ENCODE results near the gene USP9X.

USP9X gene

DNA sequence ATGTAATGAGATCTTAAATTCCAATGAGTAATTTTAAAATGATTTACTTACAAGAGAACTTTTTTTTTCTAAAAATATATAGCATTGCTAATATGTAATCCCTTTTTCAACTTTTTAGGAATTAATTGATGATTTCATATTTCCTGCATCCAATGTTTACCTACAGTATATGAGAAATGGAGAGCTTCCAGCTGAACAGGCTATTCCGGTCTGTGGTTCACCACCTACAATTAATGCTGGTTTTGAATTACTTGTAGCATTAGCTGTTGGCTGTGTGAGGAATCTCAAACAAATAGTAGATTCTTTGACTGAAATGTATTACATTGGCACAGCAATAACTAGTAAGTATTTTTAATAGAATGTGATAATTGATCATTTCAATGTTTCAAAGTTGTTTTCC lies 113.2 kb downstream of the USP9X start:
- Histone ChIP-seq H3K4me2 (ENCODE audit: low read depth, low read length, poor library complexity, severe bottlenecking) (no peak overlapping the region), H3K27me3 (ENCODE audit: low read length) (no peaks in the 10 kb centered on the region), H3K79me2 (ENCODE audit: insufficient read depth, low read length) (no peaks in the 10 kb centered on the region), H3F3A (ENCODE audit: insufficient read depth) (no peaks in the 10 kb centered on the region), H2AFZ (ENCODE audit: low read depth, low read length, severe bottlenecking) (no peak overlapping the region), H3K4me3 (ENCODE audit: insufficient read depth, low read length, poor library complexity, severe bottlenecking) (no peak overlapping the region), H4K20me1 (ENCODE audit: low read depth, low read length) (no peaks in the 10 kb centered on the region), H3K9ac (ENCODE audit: low read length) (no peak overlapping the region), H3K36me3 (ENCODE audit: low read length) (peaks cover 6% of the 10 kb centered on the region; the same call in 1 of the 2 replicates), H3K9me2 (replicated peaks; ENCODE audit: insufficient read depth, low read length) (no peaks in the 10 kb centered on the region), H3K9me3 (ENCODE audit: insufficient read depth, low read length) (no peaks in the 10 kb centered on the region), H3K27ac (ENCODE audit: low read depth, low read length) (no peak overlapping the region)
- TF ChIP-seq CTCF (IDR thresholded peaks at IDR 0.05; ENCODE audit: insufficient read depth, low read length, poor library complexity, severe bottlenecking) (no peak), EZH2phosphoT487 (conservative IDR thresholded peaks at IDR 0.05; ENCODE audit: low read length) (no peak)

DNA sequence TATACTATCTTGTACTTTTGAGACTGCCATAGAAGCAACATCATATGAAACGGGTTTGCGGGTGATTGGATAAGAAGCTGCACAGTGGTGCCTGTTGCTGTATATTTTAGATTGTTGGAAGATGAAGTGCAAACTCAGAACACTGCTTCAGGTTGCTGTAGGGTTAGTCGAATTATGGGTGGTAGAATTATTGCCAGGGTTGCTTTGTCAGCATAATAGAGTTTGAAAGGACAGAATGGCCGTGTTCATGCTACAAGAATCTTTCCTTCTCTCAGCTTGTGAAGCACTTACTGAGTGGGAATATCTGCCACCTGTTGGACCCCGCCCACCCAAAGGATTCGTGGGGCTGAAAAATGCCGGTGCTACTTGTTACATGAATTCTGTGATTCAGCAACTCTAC lies 115.5 kb downstream of the USP9X start:
- TF ChIP-seq CTCF (IDR thresholded peaks at IDR 0.05; ENCODE audit: insufficient read depth, low read length, poor library complexity, severe bottlenecking): no peak
- TF ChIP-seq EZH2phosphoT487 (conservative IDR thresholded peaks at IDR 0.05; ENCODE audit: low read length): no peak
- no peak overlapping the region for H3K27ac ChIP-seq (ENCODE audit: low read depth, low read length)
- H3F3A ChIP-seq (ENCODE audit: insufficient read depth): no peaks in the 10 kb centered on the region
- H3K9me3 ChIP-seq (ENCODE audit: insufficient read depth, low read length): no peaks in the 10 kb centered on the region
- no peaks in the 10 kb centered on the region for H4K20me1 ChIP-seq (ENCODE audit: low read depth, low read length)
- no peak overlapping the region for H3K4me2 ChIP-seq (ENCODE audit: low read depth, low read length, poor library complexity, severe bottlenecking)
- peaks cover 6% of the 10 kb centered on the region; the same call in 1 of the 2 replicates for H3K36me3 ChIP-seq (ENCODE audit: low read length)
- no peak overlapping the region for H3K9ac ChIP-seq (ENCODE audit: low read length)
- H3K79me2 ChIP-seq (ENCODE audit: insufficient read depth, low read length): no peaks in the 10 kb centered on the region
- no peak overlapping the region for H3K4me3 ChIP-seq (ENCODE audit: insufficient read depth, low read length, poor library complexity, severe bottlenecking)
- H3K9me2 ChIP-seq (replicated peaks; ENCODE audit: insufficient read depth, low read length): no peaks in the 10 kb centered on the region
- no peaks in the 10 kb centered on the region for H3K27me3 ChIP-seq (ENCODE audit: low read length)
- no peak overlapping the region for H2AFZ ChIP-seq (ENCODE audit: low read depth, low read length, severe bottlenecking)

DNA sequence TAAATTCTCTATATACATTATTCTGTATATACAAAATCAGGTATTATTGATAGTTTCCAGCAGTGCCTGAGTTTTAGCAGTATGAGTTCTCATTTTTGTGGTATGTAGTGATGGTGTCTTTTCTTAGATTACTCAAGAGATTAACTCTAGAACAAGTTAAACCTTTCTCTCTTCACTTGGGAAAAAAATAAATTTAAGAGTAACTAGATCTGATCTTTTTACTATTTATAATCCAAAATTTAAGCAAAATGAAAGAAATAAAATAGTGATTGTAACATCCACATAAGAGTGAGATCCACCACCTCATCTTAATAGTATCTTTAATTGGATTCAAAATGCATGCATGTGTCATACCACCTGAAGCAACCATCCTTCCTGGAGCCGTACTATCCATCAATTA lies 124.6 kb downstream of the USP9X start:
- H3K9ac ChIP-seq (ENCODE audit: low read length): no peak overlapping the region
- peaks cover 16% of the 10 kb centered on the region for H3K36me3 ChIP-seq (ENCODE audit: low read length)
- H3K27me3 ChIP-seq (ENCODE audit: low read length): no peaks in the 10 kb centered on the region
- H3K4me3 ChIP-seq (ENCODE audit: insufficient read depth, low read length, poor library complexity, severe bottlenecking): no peak overlapping the region
- TF ChIP-seq EZH2phosphoT487 (conservative IDR thresholded peaks at IDR 0.05; ENCODE audit: low read length) (no peak), CTCF (IDR thresholded peaks at IDR 0.05; ENCODE audit: insufficient read depth, low read length, poor library complexity, severe bottlenecking) (no peak)
- H3K79me2 ChIP-seq (ENCODE audit: insufficient read depth, low read length): no peaks in the 10 kb centered on the region
- no peak overlapping the region for H3K27ac ChIP-seq (ENCODE audit: low read depth, low read length)
- H3K9me2 ChIP-seq (replicated peaks; ENCODE audit: insufficient read depth, low read length): no peaks in the 10 kb centered on the region
- H2AFZ ChIP-seq (ENCODE audit: low read depth, low read length, severe bottlenecking): no peak overlapping the region
- no peaks in the 10 kb centered on the region for H3F3A ChIP-seq (ENCODE audit: insufficient read depth)
- H3K4me2 ChIP-seq (ENCODE audit: low read depth, low read length, poor library complexity, severe bottlenecking): no peak overlapping the region
- H3K9me3 ChIP-seq (ENCODE audit: insufficient read depth, low read length): no peaks in the 10 kb centered on the region
- no peaks in the 10 kb centered on the region for H4K20me1 ChIP-seq (ENCODE audit: low read depth, low read length)
